Panc1 (cell line): ENCODE data around the gene MTF2. TPM values are rescaled to one million over a fixed set of nuclear protein-coding genes. Genes with fewer than 3 reads are reported as not detected.

ENCODE experiments used
- ATAC-seq: fragments of 200-7000 bp; cut with Tn5 transposase; 2 replicates; pipeline ENCODE4 v1.9.1; 2020; ENCODE audit warnings: mild to moderate bottlenecking, moderate library complexity
- BruUV-seq: library from RNA; stranded (reverse); fragments of 400-500 nt; replicated peaks from 2 replicates; lab custom pipeline; 2021; lab: Mats Ljungman, UMichigan
- CTCF ChIA-PET: fragments of 300-600 bp; sonication (Branson Sonifier 250); formaldehyde crosslinking; loops from one replicate; lab custom pipeline; 2022; ENCODE audit warnings: antibody characterized with exemption; lab: Charles Lee
- POLR2A ChIA-PET: fragments of 300-600 bp; sonication (Branson Sonifier 250); formaldehyde crosslinking; loops from one replicate; lab custom pipeline; 2022; ENCODE audit warnings: antibody characterized with exemption; lab: Charles Lee
- DNase-seq: peaks from one replicate; pipeline ENCODE4 v3.0.0-alpha.2; 2010; ENCODE audit warnings: low read depth, low spot score
- H3K27ac ChIP-seq: 2 replicates; pipeline ENCODE4 v1.5.1; 2011; ENCODE audit warnings: mild to moderate bottlenecking, low read length, inconsistent platforms
- H3K27me3 ChIP-seq: fragments of 200-500 bp; sonication (Bioruptor generic); 2 replicates; pipeline ENCODE4 v1.6.0; 2014; ENCODE audit warnings: low read length, inconsistent platforms; ENCODE audit not compliant: control insufficient read depth, insufficient read depth
- H3K36me3 ChIP-seq: fragments of 200-500 bp; sonication (Bioruptor generic); 2 replicates; pipeline ENCODE4 v1.5.1; 2014; ENCODE audit warnings: inconsistent platforms, mild to moderate bottlenecking, low read length, moderate library complexity; ENCODE audit not compliant: control insufficient read depth, insufficient read depth
- H3K4me1 ChIP-seq: 2 replicates; pipeline ENCODE4 v1.5.1; 2011; ENCODE audit warnings: inconsistent platforms, mild to moderate bottlenecking, low read length, moderate library complexity; ENCODE audit not compliant: control insufficient read depth, insufficient read depth
- H3K4me3 ChIP-seq, 2 experiments: 2 replicates each; pipeline ENCODE4 v1.5.1; 2011 to 2012; ENCODE audit warnings: low read depth in 2 of 2, low read length in 2 of 2, mild to moderate bottlenecking in 2 of 2, inconsistent platforms in 1 of 2, moderate library complexity in 1 of 2
- H3K9me3 ChIP-seq: fragments of 200-500 bp; sonication (Bioruptor generic); 2 replicates; pipeline ENCODE4 v1.5.1; 2014; ENCODE audit warnings: low read depth, mild to moderate bottlenecking, inconsistent platforms, low read length, moderate library complexity; ENCODE audit not compliant: control insufficient read depth, insufficient read depth
- CTCF ChIP-seq: fragments of 450-650 bp; IDR thresholded peaks from 2 replicates; pipeline ENCODE4 v1.5.1; 2017; ENCODE audit warnings: mild to moderate bottlenecking
- POLR2AphosphoS5 ChIP-seq: IDR thresholded peaks from 2 replicates; pipeline ENCODE4 v1.6.1; 2012; ENCODE audit warnings: mild to moderate bottlenecking, low read depth, low read length, moderate library complexity
- REST ChIP-seq, 2 experiments: IDR thresholded peaks; 2 replicates each; pipeline ENCODE4 v1.6.1; 2011 to 2012; ENCODE audit warnings: low read depth in 2 of 2, control low read depth in 1 of 2, low read length in 1 of 2, mild to moderate bottlenecking in 1 of 2, moderate library complexity in 1 of 2; ENCODE audit not compliant: insufficient read depth in 1 of 2
- SIN3A ChIP-seq: IDR thresholded peaks from 2 replicates; pipeline ENCODE4 v1.6.1; 2012; ENCODE audit warnings: low read depth, mild to moderate bottlenecking, low read length, moderate library complexity, borderline replicate concordance; ENCODE audit not compliant: insufficient read depth
- TCF7L2 ChIP-seq: IDR thresholded peaks from 2 replicates; pipeline ENCODE4 v1.6.1; 2011; ENCODE audit warnings: mild to moderate bottlenecking, low read depth, low read length, inconsistent platforms
- in situ Hi-C: cut with HindIII; loops from 2 replicates; pipeline ENCODE4 v1.10.0; 2016; ENCODE audit warnings: low sequenced_read_pairs, low pct_unique_long_range_greater_than_20kb
- intact Hi-C: fragments of 100-400 bp; cut with micrococcal nuclease; formaldehyde crosslinking; loops from one replicate; pipeline ENCODE4 v1.10.0; 2022; ENCODE audit not compliant: unreplicated experiment
- total RNA-seq: library from RNA; stranded (reverse); gene quantifications from one replicate; pipeline ENCODE4 v1.2.1, GENCODE V29; 2021; ENCODE audit not compliant: unreplicated experiment

Gene MTF2
- total RNA-seq, 1 experiment from 2014 or later, result 24.8 TPM

GRCh38 chr1:93056649-93057048 lies 22.4 kb upstream of the MTF2 start:
- in situ Hi-C loops, result no loop called here
- intact Hi-C loops, result no loop called here
- H3K36me3 ChIP-seq, result no peaks in the 10 kb centered on the region
- CTCF ChIA-PET, result no interaction called here
- no peak for DNase-seq
- no peak overlapping the region for H3K4me3 ChIP-seq
- POLR2A ChIA-PET, result no interaction called here
- BruUV-seq, result no TSS peak
- peaks cover 2% of the 10 kb centered on the region; the same call in 1 of the 2 replicates for H3K27me3 ChIP-seq
- no peaks in the 10 kb centered on the region for H3K4me1 ChIP-seq
- TF ChIP-seq REST (IDR thresholded peaks at IDR 0.05; ENCODE audit: insufficient read depth in 1 of 2, low read depth in 2 of 2, low read length in 1 of 2), result no peak
- no peak for TF ChIP-seq TCF7L2
- TF ChIP-seq SIN3A, result no peak
- TF ChIP-seq CTCF, result no peak
- no peak for TF ChIP-seq POLR2AphosphoS5
- H3K9me3 ChIP-seq, result no peaks in the 10 kb centered on the region
- no peak for ATAC-seq
- no peak overlapping the region for H3K27ac ChIP-seq

- peak; percentile 70; the same call in 1 of the 2 replicates for ATAC-seq
- intact Hi-C loops (loop anchor here (1.0 kb wide), 1 partner anchor 41 kb away; no protein-coding TSS in a partner anchor), in situ Hi-C loops (no loop called here)
- POLR2A ChIA-PET, result interaction anchor here (0.6 to 1.1 kb wide), 3 partner anchors 14 to 280 kb away, joined by 3 read pairs; no protein-coding TSS in a partner anchor
- Histone ChIP-seq H3K4me3 (no peak overlapping the region), H3K36me3 (no peaks in the 10 kb centered on the region), H3K27me3 (no peaks in the 10 kb centered on the region; the same call in 1 of the 2 replicates), H3K9me3 (no peaks in the 10 kb centered on the region), H3K27ac (no peak overlapping the region), H3K4me1 (no peaks in the 10 kb centered on the region)
- BruUV-seq, result no TSS peak
- no peak for DNase-seq
- TF ChIP-seq SIN3A (no peak), CTCF (peak; percentile 71)
- CTCF ChIA-PET, result interaction anchor here (0.5 to 1.3 kb wide), 3 partner anchors 42 to 203 kb away, joined by 4 to 6 read pairs (median 5); no protein-coding TSS in a partner anchor
Observed at GRCh38 chr1:93061895-93062792, 16.9 kb upstream of the MTF2 start.
